RWPE1 (cell line): Measurements from ENCODE around the gene MICU1.
"Not testable (repeated sequence)": the region's sequence is repeated elsewhere in the genome, so short reads cannot be mapped to it uniquely, and the experiment has no call there.

Source experiments
- CTCF ChIA-PET: fragments of 350-600 bp; sonication (Branson Sonifier 250); formaldehyde crosslinking; extraction: SDS; loops from one replicate; lab custom pipeline; 2021; lab: Yijun Ruan, JAX
- POLR2A ChIA-PET: fragments of 400-600 bp; formaldehyde crosslinking; extraction: SDS; loops from one replicate; lab custom pipeline; 2020; ENCODE audit warnings: antibody characterized with exemption; ENCODE audit not compliant: low non-redundant PET; lab: Yijun Ruan, JAX
- DNase-seq: peaks from one replicate; pipeline ENCODE4 v3.0.0; 2012; ENCODE audit warnings: low spot score
- H3K27ac ChIP-seq: fragments of 450-650 bp; 2 replicates; pipeline ENCODE4 v1.5.1; 2017
- CTCF ChIP-seq: fragments of 450-650 bp; conservative IDR thresholded peaks from 2 replicates; pipeline ENCODE4 v1.5.1; 2017; ENCODE audit warnings: low read depth, mild to moderate bottlenecking

Gene MICU1

GRCh38 chr10:72455889-72456595, 169.8 kb downstream of the MICU1 start:
- CTCF ChIA-PET, result interaction anchor here (0.5 to 0.6 kb wide), 3 partner anchors 40 to 413 kb away, joined by 3 read pairs; no protein-coding TSS in a partner anchor
- no peak for TF ChIP-seq CTCF
- no peak for DNase-seq
- no peak overlapping the region for H3K27ac ChIP-seq
- POLR2A ChIA-PET, result no interaction called here

GRCh38 chr10:72449941-72450441, 175.9 kb downstream of the MICU1 start:
- no peak for DNase-seq
- POLR2A ChIA-PET, result interaction anchor here (0.5 kb wide), 1 partner anchor 372 kb away, joined by 3 read pairs; no protein-coding TSS in a partner anchor
- no peak for TF ChIP-seq CTCF
- H3K27ac ChIP-seq, result no peak overlapping the region
- CTCF ChIA-PET, result no interaction called here

GRCh38 chr10:72445851-72446250, 180.0 kb downstream of the MICU1 start:
- POLR2A ChIA-PET, result no interaction called here
- no peak overlapping the region for H3K27ac ChIP-seq
- TF ChIP-seq CTCF, result no peak
- DNase-seq, result no peak
- CTCF ChIA-PET, result no interaction called here

- DNase-seq, H3K27ac ChIP-seq, POLR2A ChIA-PET, CTCF ChIA-PET: not testable (repeated sequence)
These were observed 182.9 kb downstream of the MICU1 start for GRCh38 chr10:72442969-72443368.

GRCh38 chr10:72435570-72435969, 190.3 kb downstream of the MICU1 start:
- TF ChIP-seq CTCF, result no peak
- no peak overlapping the region for H3K27ac ChIP-seq
- POLR2A ChIA-PET, result no interaction called here
- DNase-seq, result no peak
- CTCF ChIA-PET, result interaction anchor here (0.6 kb wide), 1 partner anchor 64 kb away, joined by 4 read pairs; no protein-coding TSS in a partner anchor

- DNase-seq, H3K27ac ChIP-seq, POLR2A ChIA-PET: not testable (repeated sequence)
- CTCF ChIA-PET, result interaction anchor here (0.8 kb wide), 1 partner anchor 8 kb away, joined by 4 read pairs; no protein-coding TSS in a partner anchor
These were observed 194.9 kb downstream of the MICU1 start for GRCh38 chr10:72430936-72431335.

GRCh38 chr10:72429931-72430330, 195.9 kb downstream of the MICU1 start:
- CTCF ChIA-PET, result no interaction called here
- no peak for DNase-seq
- no peak overlapping the region for H3K27ac ChIP-seq
- TF ChIP-seq CTCF, result no peak
- POLR2A ChIA-PET, result no interaction called here
